Fibroblast of skin of left quadriceps (primary cell): ENCODE measurements around the gene QTRT2.

Source experiments
- DNase-seq, 2 experiments: peaks; one replicate each; pipeline ENCODE4 v3.0.0-alpha.2; 2013; ENCODE audit warnings: low read depth in 2 of 2

The QTRT2 gene

GRCh38 chr3:114122027-114122709, 65.6 kb downstream of the QTRT2 start:
- DNase-seq, result no peak

- DNase-seq, result no peak
These were observed 69.9 kb downstream of the QTRT2 start for GRCh38 chr3:114126461-114126860.

- no peak for DNase-seq
These were observed 71.0 kb downstream of the QTRT2 start for GRCh38 chr3:114127517-114127916.

GRCh38 chr3:114128231-114128630, 71.7 kb downstream of the QTRT2 start:
- no peak for DNase-seq

- no peak for DNase-seq
These were observed 72.3 kb downstream of the QTRT2 start for GRCh38 chr3:114128826-114129225.

- DNase-seq, result no peak
These were observed 76.0 kb downstream of the QTRT2 start for GRCh38 chr3:114132500-114132899.

GRCh38 chr3:114133947-114134346, 77.4 kb downstream of the QTRT2 start:
- DNase-seq, result no peak
